HG03066 (cell line): ENCODE measurements around the gene ITGB6.

Source experiments
- ATAC-seq: cut with Tn5 transposase; IDR thresholded peaks from one replicate; pipeline ENCODE4 v1.9.1; 2021; ENCODE audit warnings: low read depth; ENCODE audit not compliant: unreplicated experiment

Gene ITGB6, protein sequence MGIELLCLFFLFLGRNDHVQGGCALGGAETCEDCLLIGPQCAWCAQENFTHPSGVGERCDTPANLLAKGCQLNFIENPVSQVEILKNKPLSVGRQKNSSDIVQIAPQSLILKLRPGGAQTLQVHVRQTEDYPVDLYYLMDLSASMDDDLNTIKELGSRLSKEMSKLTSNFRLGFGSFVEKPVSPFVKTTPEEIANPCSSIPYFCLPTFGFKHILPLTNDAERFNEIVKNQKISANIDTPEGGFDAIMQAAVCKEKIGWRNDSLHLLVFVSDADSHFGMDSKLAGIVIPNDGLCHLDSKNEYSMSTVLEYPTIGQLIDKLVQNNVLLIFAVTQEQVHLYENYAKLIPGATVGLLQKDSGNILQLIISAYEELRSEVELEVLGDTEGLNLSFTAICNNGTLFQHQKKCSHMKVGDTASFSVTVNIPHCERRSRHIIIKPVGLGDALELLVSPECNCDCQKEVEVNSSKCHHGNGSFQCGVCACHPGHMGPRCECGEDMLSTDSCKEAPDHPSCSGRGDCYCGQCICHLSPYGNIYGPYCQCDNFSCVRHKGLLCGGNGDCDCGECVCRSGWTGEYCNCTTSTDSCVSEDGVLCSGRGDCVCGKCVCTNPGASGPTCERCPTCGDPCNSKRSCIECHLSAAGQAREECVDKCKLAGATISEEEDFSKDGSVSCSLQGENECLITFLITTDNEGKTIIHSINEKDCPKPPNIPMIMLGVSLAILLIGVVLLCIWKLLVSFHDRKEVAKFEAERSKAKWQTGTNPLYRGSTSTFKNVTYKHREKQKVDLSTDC

DNA sequence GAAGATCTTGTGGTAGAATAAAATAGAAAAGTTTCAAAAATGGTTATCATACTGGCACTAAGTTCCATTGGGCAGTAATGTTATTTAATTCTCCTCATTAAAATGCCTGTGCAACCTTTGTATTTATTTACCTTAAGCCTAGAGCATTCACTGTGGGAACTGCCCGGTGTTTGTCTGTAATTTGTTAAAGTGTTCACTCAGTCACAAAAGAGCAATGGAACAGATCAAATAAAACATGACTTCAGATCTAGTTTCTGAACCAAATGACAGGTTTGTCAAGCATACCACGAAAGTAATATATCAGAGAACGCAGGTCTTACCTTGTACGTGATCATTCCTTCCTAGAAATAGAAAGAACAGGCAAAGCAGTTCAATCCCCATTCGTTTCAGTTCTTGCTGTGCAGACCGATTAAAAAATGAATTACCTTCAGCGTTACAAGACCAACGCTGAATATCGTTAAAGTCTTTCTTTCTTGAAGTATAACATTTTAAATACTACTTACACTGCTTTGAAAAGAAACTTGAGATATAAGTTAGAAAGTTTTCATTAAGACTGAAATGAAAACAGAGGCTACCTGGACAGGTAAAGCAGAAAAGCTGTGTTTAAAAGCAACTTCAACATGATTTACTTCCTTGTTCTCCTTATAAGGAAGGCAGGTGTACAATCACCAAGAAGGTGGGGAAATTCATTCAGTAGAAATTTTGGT is at the start of gene ITGB6:
Gene ITGB6 (minus strand): TSS at position 590 of the 707 bp plus-strand sequence. CDS start 209 bp downstream, at position 381.
- ATAC-seq: no peak

DNA sequence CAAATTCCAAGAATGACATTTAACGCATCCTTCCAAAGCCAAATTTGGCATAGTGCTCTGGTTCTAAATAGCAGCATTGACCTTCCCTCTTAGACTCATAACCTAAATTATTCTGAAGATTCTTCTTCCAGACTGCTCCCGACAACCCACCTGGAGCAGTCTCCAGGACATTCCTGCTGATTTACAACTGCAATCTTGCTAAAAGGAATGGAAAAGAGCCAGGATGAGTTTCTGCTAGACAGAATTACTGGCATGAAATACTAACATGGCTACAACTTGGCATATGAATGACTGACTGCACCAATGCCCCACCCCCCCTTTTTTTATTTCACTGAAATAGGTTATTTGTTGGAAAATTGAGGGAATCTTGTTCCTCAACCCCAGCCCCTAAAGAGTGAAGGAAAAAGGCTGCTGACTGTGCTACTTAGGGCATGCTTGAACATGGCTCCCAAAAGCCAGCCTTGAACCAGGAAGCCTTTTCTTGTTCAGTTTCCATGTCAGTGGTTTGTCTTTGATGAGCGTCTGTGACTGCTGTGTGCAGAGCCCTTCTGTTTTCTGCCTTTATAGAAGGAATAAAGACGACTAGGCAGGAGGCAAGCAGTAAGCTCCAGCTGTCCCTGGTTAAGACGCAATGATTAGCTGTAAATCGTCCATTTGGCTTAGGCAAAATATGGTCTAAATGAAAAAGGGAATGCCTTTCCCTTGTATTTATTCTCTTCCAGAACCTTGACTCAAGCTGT is 47.4 kb upstream of the ITGB6 start:
- ATAC-seq: no peak

- no peak for ATAC-seq
Measured at GRCh38 chr2:160246356-160246755, 46.3 kb upstream of the ITGB6 start.

GRCh38 chr2:160245614-160246155 is 45.6 kb upstream of the ITGB6 start:
- ATAC-seq: no peak

- no peak for ATAC-seq
Measured at GRCh38 chr2:160242893-160243564, 43.0 kb upstream of the ITGB6 start.

DNA sequence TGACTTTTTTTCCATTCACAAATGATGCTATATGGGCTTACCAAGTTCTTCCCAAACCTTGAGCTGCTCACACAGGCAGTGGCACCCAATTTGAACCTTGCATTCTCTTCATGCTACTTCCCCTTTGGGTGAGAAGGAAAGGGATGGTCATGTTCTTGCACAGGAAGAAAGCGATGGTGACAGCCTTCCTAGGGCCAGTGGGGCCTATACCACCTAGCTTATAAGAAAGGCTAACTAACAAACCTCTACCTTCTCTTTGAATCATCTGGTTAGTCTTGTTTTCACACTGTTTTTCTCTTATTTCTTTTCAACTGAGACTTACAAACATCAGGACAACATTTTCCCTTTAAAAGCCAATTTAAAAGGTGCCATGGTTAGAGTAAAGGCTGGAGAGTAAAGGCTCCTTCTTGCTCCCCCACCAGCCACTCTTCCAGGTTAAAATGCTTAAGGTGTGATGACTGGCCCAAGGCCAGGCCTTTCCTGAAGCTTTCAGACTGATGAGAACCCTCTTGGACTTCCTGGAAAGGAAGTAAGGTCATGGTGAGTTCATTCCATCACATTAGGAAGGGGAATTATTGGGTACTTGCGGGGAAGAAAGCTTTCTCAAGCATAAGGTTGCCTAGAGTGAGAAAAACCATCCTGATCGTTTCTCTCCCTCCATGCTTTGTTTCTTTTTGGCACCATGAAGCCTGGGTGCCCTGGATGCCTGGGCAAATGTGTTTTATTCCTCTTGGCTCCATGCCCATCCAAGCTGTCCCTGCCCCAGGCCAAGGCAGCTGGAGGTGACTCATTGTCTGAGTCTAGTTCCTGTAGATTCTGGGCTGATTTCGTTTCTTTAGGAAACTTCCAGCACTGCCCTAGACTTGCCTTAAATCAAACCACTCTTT is 41.4 kb upstream of the ITGB6 start:
- ATAC-seq: no peak

- ATAC-seq: no peak
Measured at GRCh38 chr2:160239436-160239835, 39.4 kb upstream of the ITGB6 start.

DNA sequence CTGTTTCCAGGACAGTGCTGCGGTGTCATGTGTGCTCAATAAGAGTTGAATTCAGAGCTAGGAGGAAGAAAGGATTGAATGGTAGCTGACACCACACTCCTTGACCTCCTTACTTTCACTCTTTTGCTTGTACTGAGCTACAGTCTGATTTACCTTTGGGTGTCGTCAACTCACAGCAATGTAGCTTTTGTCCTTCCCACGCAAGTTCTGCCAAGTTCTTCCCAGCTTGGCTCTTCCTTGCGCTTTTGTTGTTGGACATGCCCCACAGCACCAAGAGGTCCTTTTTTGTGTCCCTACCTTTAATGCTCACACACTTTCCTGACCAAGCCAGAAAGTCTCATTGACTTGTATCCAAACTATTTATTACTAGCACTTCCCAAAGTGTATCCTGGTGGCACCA is 38.3 kb upstream of the ITGB6 start:
- ATAC-seq: no peak

DNA sequence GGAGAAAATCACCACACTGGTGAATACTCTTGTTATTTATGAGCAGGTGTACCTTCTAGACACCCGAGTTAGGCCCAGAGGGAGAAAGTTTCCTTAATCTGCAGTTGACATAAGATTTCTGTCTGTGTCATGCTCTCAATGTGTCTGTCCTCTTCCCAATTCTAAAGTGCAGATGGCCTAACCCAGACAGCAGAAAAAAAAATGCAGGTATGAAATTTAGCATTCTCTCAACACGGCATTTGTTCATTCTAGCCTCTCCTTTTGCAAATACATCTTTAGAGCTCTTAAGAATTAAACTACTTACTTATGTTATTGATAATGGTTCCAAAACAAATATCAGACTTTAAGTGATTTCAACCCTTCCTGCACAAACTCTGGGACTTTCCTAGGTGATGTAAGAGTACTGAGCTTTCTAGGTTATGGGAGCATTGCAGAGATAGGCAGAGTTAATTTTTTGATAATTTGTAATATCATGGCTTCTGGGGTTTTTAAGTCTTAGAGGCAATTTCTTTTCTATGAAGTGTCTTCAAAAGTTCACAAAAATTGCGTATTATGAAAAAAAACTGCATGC is 32.9 kb upstream of the ITGB6 start:
- ATAC-seq: no peak

- no peak for ATAC-seq
Measured at GRCh38 chr2:160229591-160229990, 29.5 kb upstream of the ITGB6 start.

GRCh38 chr2:160228141-160228917 is 28.3 kb upstream of the ITGB6 start:
- no peak for ATAC-seq

GRCh38 chr2:160227293-160227915 is 27.3 kb upstream of the ITGB6 start:
- ATAC-seq: no peak

DNA sequence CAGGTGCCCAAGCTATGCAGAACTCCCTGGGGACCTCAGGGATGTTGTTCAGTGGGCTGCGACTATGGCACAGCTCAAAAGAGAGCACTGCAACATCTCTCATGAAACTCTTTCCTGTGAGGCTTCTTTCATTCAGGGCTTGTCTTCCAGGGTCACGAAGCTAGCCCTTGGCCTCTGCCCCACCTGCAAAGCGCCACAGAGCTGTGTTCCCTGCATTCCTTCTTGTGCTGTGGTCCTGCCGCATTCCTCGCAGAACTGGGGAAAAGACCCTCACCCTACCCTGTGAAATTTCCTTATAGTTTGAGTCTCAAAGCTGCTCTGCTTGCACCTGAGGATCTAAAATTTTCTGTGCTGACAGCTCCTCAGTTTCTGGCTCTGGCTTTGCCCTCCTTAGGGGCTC is 26.3 kb upstream of the ITGB6 start:
- ATAC-seq: no peak

DNA sequence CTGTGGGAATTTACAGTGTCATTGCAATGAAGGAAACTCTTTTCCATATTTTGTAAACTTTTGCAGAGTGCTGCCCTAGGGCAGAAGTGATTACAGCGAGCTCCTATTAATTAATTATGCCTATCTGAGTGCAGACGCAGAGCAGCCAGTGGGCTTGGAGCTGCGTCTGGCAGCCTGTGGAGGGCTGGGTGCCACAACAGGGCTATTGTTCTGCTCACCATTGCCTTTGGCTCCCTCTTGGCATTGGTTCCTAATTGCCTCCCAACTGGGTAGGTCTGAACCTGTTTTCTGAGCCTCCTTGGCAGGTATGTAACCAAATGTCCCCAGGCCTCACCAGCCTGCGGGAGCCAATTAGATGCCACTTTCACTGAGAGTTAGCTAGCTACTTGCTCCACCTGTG is 25.6 kb upstream of the ITGB6 start:
- ATAC-seq: no peak

DNA sequence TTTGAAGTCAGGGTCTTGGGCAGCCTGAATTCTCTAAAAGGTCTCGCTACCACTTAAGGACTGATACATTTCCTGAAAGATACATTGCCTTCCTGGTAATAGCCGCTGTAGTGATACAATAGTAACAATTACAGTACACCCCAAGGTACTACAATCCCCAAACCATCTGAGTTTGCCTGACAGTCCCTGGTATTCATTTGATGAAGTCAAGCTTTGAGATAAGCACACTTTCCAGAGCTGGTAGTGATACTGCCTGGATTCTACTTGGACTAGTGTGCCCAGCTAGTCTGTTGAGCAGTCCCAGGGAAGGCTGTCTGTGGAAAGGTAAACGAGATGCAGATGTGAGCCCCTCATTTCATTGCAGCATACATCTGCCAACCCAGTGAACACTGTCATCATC is 24.4 kb upstream of the ITGB6 start:
- peak; percentile 3 for ATAC-seq

DNA sequence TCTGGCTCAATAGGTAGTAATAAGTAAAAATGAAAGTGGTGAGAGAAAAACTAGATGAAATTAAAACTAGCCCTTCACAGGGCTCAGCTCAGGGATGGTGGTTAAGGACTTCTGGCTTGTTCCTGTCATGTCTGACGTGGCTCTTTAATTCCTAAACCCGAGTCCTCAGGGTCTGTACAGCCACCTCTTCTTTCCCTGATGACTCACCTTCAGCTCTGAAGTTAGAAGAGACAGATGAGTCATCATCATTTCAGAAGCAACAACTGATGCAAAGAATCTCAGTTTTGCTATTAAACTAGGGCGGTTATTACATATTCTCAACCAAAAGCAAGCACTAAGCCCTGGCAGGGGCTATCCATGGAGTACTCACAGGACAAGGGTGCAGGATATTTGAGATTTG is 24.0 kb upstream of the ITGB6 start:
- peak; percentile 95 for ATAC-seq

- ATAC-seq: no peak
Measured at GRCh38 chr2:160223560-160223959, 23.5 kb upstream of the ITGB6 start.
